Left ventricle myocardium inferior (tissue), 1 donor: ENCODE data around the gene UNC13A. TPM values are rescaled to one million over a fixed set of nuclear protein-coding genes. Genes with fewer than 3 reads are reported as not detected.

ENCODE experiments used
- DNase-seq: peaks from one replicate; pipeline ENCODE4 v3.0.0-alpha.2; 2020
- H3K27ac ChIP-seq: fragments of 200-600 bp; replicated peaks from 2 replicates; pipeline ENCODE4 v1.8.0; 2021
- H3K27me3 ChIP-seq: fragments of 200-600 bp; 2 replicates; pipeline ENCODE4 v1.8.0; 2021; ENCODE audit warnings: low read depth
- H3K36me3 ChIP-seq: fragments of 200-600 bp; 2 replicates; pipeline ENCODE4 v1.8.0; 2021
- H3K4me1 ChIP-seq: fragments of 200-600 bp; 2 replicates; pipeline ENCODE4 v1.8.0; 2021
- H3K4me3 ChIP-seq: fragments of 200-600 bp; 2 replicates; pipeline ENCODE4 v1.8.0; 2021; ENCODE audit warnings: mild to moderate bottlenecking, moderate library complexity
- H3K9me3 ChIP-seq: fragments of 200-600 bp; replicated peaks from 2 replicates; pipeline ENCODE4 v1.8.0; 2021
- CTCF ChIP-seq: fragments of 200-600 bp; IDR thresholded peaks from 2 replicates; pipeline ENCODE4 v1.8.0; 2021; ENCODE audit warnings: antibody characterized with exemption, mild to moderate bottlenecking, borderline replicate concordance
- intact Hi-C: fragments of 100-400 bp; cut with micrococcal nuclease; formaldehyde crosslinking; loops from one replicate; pipeline ENCODE4 v1.11.0; 2022
- total RNA-seq: library from RNA; stranded (reverse); fragmentation: NEBNext Ultra II Directional; extraction: Animal tissue kit (Norgen Biotek cat#: 25700); gene quantifications from one replicate; pipeline ENCODE4 v1.2.1, GENCODE V29; 2021
- donor health status: DM: no; HTN: yes; CAD: no; lungs with severe emphysema.

Gene UNC13A
- total RNA-seq, 1 donor from 2014 or later = 0.05 TPM

GRCh38 chr19:17604372-17605025 lies 83.7 kb downstream of the UNC13A start:
- TF ChIP-seq CTCF = no peak
- Histone ChIP-seq H3K9me3 (no peaks in the 10 kb centered on the region), H3K27ac (no peak overlapping the region), H3K27me3 (peaks cover 71% of the 10 kb centered on the region), H3K36me3 (no peaks in the 10 kb centered on the region), H3K4me3 (no peak overlapping the region), H3K4me1 (peaks cover 14% of the 10 kb centered on the region)
- intact Hi-C loops = no loop called here
- no peak for DNase-seq

GRCh38 chr19:17602872-17603510 lies 85.2 kb downstream of the UNC13A start:
- H3K36me3 ChIP-seq = no peaks in the 10 kb centered on the region
- H3K4me1 ChIP-seq = peaks cover 14% of the 10 kb centered on the region
- no peak for TF ChIP-seq CTCF
- DNase-seq = no peak
- no peak overlapping the region for H3K4me3 ChIP-seq
- H3K27me3 ChIP-seq = peaks cover 72% of the 10 kb centered on the region
- intact Hi-C loops = no loop called here
- H3K9me3 ChIP-seq = no peaks in the 10 kb centered on the region
- H3K27ac ChIP-seq = no peak overlapping the region

GRCh38 chr19:17602217-17602616 lies 85.9 kb downstream of the UNC13A start:
- Histone ChIP-seq H3K36me3 (no peaks in the 10 kb centered on the region), H3K27ac (no peak overlapping the region), H3K27me3 (peaks cover 68% of the 10 kb centered on the region), H3K4me3 (no peak overlapping the region), H3K4me1 (peaks cover 14% of the 10 kb centered on the region), H3K9me3 (no peaks in the 10 kb centered on the region)
- TF ChIP-seq CTCF = no peak
- no peak for DNase-seq
- intact Hi-C loops = no loop called here

GRCh38 chr19:17601683-17602082 lies 86.5 kb downstream of the UNC13A start:
- Histone ChIP-seq H3K27ac (no peak overlapping the region), H3K9me3 (no peaks in the 10 kb centered on the region), H3K27me3 (peaks cover 63% of the 10 kb centered on the region), H3K4me1 (peaks cover 13% of the 10 kb centered on the region), H3K4me3 (no peak overlapping the region), H3K36me3 (no peaks in the 10 kb centered on the region)
- no peak for DNase-seq
- intact Hi-C loops = no loop called here
- no peak for TF ChIP-seq CTCF

GRCh38 chr19:17599780-17600179 lies 88.4 kb downstream of the UNC13A start:
- Histone ChIP-seq H3K27ac (no peak overlapping the region), H3K4me1 (no peaks in the 10 kb centered on the region), H3K4me3 (no peak overlapping the region), H3K9me3 (no peaks in the 10 kb centered on the region), H3K36me3 (no peaks in the 10 kb centered on the region), H3K27me3 (peaks cover 44% of the 10 kb centered on the region)
- DNase-seq = no peak
- intact Hi-C loops = no loop called here
- no peak for TF ChIP-seq CTCF
